ENCODE measurements around the gene GPX8. TPM values are rescaled to one million over a fixed set of nuclear protein-coding genes. Genes with fewer than 3 reads are reported as not detected.

Gene GPX8
- total RNA-seq, result 9.5 TPM
- long read RNA-seq, transcript GPX8-203 (3 exons, 1,411 nt), result major isoform, 11 of 18 reads
- long read RNA-seq, partial matches to known transcripts, result 1 of 18 reads
- long read RNA-seq, other reads (novel, unspliced or antisense), result 2 of 18 reads

GRCh38 chr5:55159763-55160492 is at the start of gene GPX8:
Gene GPX8 (plus strand): TSS chr5:55160171. CDS start chr5:55160193, 22 bp downstream.
- intact Hi-C loops (cut with DNase I), result no loop called here
- peak within 1 kb of the TSS; percentile 33 for H3K27ac ChIP-seq
- peak; percentile 67 for ATAC-seq

GRCh38 chr5:55110217-55110616 is 49.8 kb upstream of the GPX8 start:
- Histone ChIP-seq H3K27ac (no peak overlapping the region), H3K9me3 (no peaks in the 10 kb centered on the region), H3K4me1 (no peaks in the 10 kb centered on the region), H3K4me3 (no peak overlapping the region), H3K27me3 (no peaks in the 10 kb centered on the region), H3K36me3 (no peaks in the 10 kb centered on the region)
- no peak for TF ChIP-seq CTCF (IDR thresholded peaks at IDR 0.05)
- DNase-seq, result no peak
- ATAC-seq, result no peak
- intact Hi-C loops (cut with DNase I), result no loop called here

More at GRCh38 chr5:55159763-55160492, at the start of gene GPX8:
- no peaks in the 10 kb centered on the region for H3K27me3 ChIP-seq
- no peaks in the 10 kb centered on the region for H3K36me3 ChIP-seq
- DNase-seq, result no peak
- peak within 1 kb of the TSS; percentile 36 for H3K4me3 ChIP-seq
- peak; percentile 50 for TF ChIP-seq CTCF (IDR thresholded peaks at IDR 0.05)
- H3K9me3 ChIP-seq, result no peaks in the 10 kb centered on the region
- no peaks in the 10 kb centered on the region for H3K4me1 ChIP-seq

GRCh38 chr5:55113327-55113726 is 46.6 kb upstream of the GPX8 start:
- Histone ChIP-seq H3K4me3 (no peak overlapping the region), H3K27ac (no peak overlapping the region), H3K27me3 (no peaks in the 10 kb centered on the region), H3K36me3 (no peaks in the 10 kb centered on the region), H3K4me1 (no peaks in the 10 kb centered on the region), H3K9me3 (no peaks in the 10 kb centered on the region)
- ATAC-seq, result no peak
- intact Hi-C loops (cut with DNase I), result no loop called here
- TF ChIP-seq CTCF (IDR thresholded peaks at IDR 0.05), result no peak
- no peak for DNase-seq

GRCh38 chr5:55114061-55114460 is 45.9 kb upstream of the GPX8 start:
- intact Hi-C loops (cut with DNase I), result no loop called here
- H3K9me3 ChIP-seq, result no peaks in the 10 kb centered on the region
- TF ChIP-seq CTCF (IDR thresholded peaks at IDR 0.05), result no peak
- DNase-seq (no peak), ATAC-seq (no peak)
- no peaks in the 10 kb centered on the region for H3K4me1 ChIP-seq
- H3K36me3 ChIP-seq, result no peaks in the 10 kb centered on the region
- H3K4me3 ChIP-seq, result no peak overlapping the region
- H3K27me3 ChIP-seq, result no peaks in the 10 kb centered on the region
- H3K27ac ChIP-seq, result no peak overlapping the region

GRCh38 chr5:55123365-55123764 is 36.6 kb upstream of the GPX8 start:
- no peak overlapping the region for H3K27ac ChIP-seq
- H3K27me3 ChIP-seq, result no peaks in the 10 kb centered on the region
- DNase-seq (no peak), ATAC-seq (no peak)
- no peaks in the 10 kb centered on the region for H3K36me3 ChIP-seq
- no peaks in the 10 kb centered on the region for H3K9me3 ChIP-seq
- H3K4me3 ChIP-seq, result no peak overlapping the region
- intact Hi-C loops (cut with DNase I), result no loop called here
- TF ChIP-seq CTCF (IDR thresholded peaks at IDR 0.05), result no peak
- no peaks in the 10 kb centered on the region for H3K4me1 ChIP-seq
